ENCODE results near the gene FAM174B. TPM values are rescaled to one million over a fixed set of nuclear protein-coding genes. Genes with fewer than 3 reads are reported as not detected.

FAM174B gene
- polyA plus RNA-seq (2014; cell fraction: cytosol; rRNA removed): 10.8 and 17.9 TPM in 2 replicates
- 3.7 and 5.4 TPM in 2 replicates for polyA plus RNA-seq (2014; cell fraction: nucleus; rRNA removed)

DNA sequence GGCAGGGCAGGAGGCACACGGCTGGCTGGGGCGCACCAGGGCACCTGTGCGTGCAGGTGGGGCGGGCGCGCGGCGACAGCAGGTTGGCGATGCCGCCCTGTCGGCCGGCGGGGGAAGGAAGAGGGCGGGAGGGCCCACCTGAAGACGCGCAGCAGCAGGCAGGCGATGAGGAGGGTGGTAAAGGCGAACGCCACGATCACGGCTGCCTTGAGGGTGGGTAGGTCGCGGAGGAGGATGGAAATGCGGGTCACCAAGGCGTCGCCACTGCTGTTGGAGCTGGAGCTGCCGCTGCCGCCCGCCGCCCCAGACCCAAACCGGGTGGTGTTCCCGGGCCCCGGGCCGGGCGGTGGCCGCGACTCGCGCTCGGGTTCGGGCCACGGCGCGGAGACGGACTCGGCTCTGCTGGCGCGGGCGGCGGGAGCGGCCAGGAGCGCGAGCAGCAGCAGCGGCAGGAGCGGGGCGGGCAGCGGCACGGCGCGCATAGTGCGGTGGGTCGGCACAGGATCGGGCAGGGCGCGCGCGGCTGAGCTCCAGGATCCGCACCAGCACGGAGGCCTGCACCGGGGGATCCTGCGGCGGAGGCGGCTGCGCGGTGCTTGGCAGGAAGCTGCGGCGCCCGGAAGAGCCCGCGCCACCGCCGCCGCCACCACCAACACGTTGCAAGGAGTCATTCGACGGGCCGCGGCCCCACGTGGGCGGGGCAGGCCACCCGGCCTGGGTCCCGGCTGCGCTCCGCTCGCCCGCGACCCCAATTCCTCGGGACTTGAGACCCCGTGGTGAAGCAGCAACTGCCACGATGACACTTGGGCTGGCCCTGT, at the start of gene FAM174B:
FAM174B (minus strand) TSS at position 598 of the 818 bp plus-strand sequence.
- DNase-seq (ENCODE audit: low spot score): peak; percentile 61

DNA sequence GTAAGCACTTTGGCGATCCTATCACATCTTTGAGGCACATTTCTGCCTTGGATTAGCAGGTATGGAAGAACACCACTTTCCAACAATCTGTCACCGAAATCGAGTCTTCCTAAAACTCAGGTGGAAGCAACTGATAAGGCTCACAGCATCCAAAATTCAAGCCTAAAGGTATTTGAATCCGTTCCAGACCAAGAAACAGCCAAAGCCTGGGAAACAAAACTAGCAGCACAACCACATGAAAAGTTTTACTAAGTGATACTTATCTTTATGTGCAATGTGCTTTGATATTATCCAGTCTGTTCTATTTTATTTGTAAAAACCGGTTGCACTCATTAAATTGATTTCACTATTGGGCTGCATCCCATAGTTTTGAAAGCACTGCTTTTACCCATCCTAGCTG, 40.5 kb upstream of the FAM174B start:
- no peak for DNase-seq (ENCODE audit: low spot score)

DNA sequence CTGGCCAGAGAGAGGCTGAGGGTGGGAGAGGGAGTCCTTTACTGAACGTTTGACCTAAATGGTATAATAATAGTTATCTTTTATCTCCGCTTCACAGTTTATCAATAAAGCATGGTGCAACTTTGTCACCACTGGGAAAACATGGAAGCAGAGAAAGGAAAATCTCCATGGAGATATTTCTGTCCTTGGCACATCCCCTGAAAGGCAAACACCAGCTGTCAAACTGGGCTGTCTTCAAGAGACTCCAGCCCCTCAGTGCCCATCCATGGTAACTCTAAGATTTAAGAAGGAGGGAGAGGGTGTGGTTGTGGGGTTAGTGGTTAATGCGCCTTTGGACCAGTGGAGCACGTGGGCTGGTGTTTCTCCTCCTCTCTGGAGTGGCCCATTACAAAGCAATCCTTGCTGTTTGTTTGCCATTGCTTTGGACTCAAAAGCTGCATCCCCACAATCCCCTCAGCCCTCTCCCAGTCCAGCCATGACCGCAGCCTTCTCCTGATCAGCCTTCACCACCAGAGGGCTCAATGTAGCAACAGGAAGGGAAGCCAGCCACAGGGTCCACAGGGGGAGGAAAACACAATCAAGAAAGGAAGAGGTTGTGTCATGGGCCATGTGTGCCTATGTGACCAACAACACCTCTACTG, 38.2 kb upstream of the FAM174B start:
- peak; percentile 75 for DNase-seq (ENCODE audit: low spot score)

GRCh38 chr15:92690395-92690794, 34.8 kb upstream of the FAM174B start:
- peak; percentile 33 for DNase-seq (ENCODE audit: low spot score)

- DNase-seq (ENCODE audit: low spot score): no peak
Measured at GRCh38 chr15:92687746-92688145, 32.2 kb upstream of the FAM174B start.

GRCh38 chr15:92687195-92687602, 31.6 kb upstream of the FAM174B start:
- DNase-seq (ENCODE audit: low spot score): no peak

- peak; percentile 37 for DNase-seq (ENCODE audit: low spot score)
Measured at GRCh38 chr15:92683511-92683834, 27.9 kb upstream of the FAM174B start.

DNA sequence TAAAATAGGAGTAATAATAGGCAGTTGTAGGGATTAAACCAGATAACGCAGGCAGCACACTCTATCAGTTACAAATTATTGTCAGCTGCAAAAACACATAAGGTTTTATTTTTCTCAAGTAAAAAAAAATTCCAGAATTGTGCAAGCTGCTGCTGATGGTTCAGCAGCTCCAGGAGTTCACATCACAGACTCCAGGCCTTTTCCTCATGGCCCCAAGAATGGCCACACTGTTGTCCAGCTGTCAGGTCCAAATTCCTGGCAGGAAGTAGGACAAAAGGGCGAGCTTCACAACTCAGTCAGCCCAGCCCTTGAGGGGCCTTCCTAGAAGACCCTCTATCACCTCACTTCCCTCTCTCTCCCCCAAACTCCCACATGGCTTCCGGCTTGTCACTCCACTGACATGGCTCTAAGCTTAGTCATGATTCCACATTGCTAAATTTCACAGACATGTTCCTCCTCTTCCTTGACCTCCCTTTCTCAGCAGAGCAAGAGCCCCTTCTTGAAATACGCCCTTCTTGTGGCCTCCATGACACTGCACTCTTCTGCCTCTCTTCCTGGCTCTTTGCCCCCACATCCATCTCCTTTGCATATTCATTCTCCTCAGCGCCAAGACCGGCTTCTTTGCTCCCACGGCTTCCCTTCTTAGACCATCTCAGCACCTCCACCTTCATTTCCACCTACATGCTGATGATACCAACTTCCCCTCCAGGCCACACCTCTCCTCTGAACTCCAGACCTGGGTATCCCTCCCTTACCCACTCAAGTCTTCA, 27.4 kb upstream of the FAM174B start:
- DNase-seq (ENCODE audit: low spot score): no peak

DNA sequence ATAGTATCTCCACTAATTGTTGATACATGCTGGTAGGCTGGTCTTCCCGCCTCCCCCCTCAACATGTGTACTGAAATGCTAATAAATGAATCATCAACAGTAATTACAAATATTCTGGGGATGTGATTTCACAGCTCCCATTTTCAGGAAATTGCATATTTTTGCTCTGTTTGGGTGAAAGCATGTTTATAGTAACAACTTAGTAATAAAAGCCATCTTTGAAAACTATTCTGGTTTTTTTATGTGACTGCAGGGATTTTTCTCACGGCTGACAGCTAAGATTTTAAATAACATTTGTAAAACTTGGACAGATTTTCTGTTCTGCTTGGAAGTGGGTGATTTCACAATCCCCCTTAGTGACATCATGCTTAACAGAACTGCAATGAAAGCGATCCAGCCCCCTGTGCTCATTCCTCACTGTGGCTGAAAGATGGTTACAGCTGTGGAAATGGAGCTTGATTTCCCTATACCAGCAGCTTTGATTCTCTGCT, 25.6 kb upstream of the FAM174B start:
- no peak for DNase-seq (ENCODE audit: low spot score)

DNA sequence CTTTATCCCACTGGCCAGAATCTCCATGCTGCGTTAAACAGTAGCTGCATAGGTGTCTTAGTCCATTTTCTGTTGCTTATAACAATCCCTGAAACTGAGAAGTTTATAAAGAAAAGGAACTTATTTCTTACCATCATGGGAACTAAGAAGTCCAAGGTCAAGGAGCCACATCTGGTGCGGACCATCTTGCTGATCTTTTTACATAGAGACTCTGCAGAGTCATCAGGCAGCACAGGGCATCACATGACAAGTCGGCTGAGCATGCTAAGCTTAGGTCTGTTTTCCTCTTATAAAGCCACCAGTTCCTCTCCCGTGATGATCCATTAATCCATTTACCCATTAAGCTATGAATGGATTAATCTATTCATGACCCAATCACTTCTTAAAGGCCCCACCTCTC, 22.4 kb upstream of the FAM174B start:
- DNase-seq (ENCODE audit: low spot score): no peak

- DNase-seq (ENCODE audit: low spot score): no peak
Measured at GRCh38 chr15:92676561-92676960, 21.0 kb upstream of the FAM174B start.

DNA sequence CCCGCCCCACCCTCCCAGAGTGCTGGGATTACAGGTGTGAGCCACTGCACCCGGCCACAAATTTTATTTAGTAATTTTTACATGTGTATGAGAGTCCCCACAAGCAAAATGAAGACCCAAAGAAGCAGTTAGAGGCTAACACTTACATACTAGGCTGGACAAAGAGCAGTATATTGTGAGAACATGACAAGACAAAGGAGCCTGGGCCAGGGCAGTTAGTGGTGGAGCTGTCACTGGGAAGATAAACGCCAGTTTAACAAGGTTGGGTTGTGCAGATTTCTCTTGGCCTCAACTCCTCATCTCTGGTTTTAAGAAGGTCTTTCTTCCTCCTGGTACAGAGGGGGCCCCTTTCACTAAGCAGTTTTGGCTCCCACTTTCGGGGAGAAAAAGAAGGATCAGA, 19.9 kb upstream of the FAM174B start:
- no peak for DNase-seq (ENCODE audit: low spot score)

DNA sequence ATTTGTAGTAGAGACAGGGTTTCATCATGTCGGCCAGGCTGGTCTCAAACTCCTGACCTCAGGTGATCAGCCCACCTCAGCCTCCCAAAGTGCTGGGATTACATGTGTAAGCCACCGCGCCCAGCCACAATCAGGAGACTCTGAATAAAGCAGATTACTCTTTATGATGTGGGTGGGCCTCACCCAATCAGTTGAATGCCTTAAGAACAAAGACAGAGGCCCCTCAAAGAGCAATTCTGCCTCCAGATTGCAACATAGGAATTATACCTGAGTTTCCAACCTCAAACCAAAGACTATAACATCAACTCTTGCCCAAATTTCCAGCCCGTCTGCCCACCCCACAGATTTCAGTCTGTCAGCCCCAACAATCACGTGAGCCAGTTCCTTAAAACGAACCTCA, 18.8 kb upstream of the FAM174B start:
- no peak for DNase-seq (ENCODE audit: low spot score)

DNA sequence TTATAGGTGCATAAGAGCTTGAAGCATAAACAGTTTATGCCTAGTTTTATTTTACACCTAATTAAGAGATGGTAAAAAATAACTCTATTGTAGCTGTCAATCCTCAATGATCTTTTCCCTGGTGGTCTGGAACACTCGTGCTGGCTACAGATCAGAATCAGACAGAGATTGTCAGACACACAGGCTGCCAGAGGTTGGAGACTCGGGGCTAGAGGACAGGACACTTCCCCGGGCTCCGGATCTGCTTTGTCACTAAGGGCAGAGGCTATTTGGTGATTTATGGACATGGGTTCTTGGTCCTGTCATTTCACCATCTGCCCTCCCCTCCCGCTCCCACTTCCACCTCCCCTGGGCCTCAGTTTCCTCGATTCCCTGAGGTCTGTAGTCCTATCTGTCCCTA, 16.5 kb upstream of the FAM174B start:
- DNase-seq (ENCODE audit: low spot score): peak; percentile 51

- no peak for DNase-seq (ENCODE audit: low spot score)
Measured at GRCh38 chr15:92671406-92671805, 15.8 kb upstream of the FAM174B start.

GRCh38 chr15:92670621-92671020, 15.0 kb upstream of the FAM174B start:
- DNase-seq (ENCODE audit: low spot score): no peak

DNA sequence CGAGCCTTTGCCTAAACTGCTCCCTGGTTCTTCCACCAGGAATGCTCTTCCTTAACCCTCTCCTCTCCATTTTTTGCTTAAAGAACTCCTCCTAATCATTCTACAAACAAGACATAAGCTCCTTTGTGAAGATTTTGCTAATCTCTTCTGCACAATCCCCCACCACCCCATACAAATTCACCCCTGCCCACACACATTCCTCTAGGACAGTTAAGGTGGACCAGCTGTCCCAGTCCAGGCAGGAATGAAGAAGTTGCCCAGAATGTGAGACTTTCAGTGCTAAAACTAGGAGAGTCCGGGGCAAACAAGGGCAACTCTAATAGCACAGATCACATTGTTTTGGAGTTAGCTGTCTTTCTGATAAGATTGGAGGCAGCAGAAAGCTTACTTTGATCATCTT, 13.9 kb upstream of the FAM174B start:
- no peak for DNase-seq (ENCODE audit: low spot score)

DNA sequence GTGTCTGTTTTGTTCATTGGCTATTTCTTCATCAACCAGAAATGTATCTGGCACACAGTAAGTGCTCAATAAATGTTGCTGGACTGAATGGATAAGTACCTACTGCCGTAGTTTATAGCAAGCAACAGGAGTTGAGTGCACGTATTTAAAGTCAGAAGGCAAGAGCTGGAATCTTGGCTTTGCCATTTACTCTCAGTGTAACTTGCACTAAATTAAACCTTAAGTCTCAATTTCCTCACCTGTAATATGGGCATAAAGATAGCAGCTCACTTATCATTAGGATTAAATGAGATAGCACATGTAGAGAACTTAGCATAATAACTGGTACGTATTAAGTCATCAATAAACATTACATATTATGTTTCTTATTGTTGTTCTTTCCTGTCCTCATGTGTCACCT, 13.0 kb upstream of the FAM174B start:
- DNase-seq (ENCODE audit: low spot score): no peak

DNA sequence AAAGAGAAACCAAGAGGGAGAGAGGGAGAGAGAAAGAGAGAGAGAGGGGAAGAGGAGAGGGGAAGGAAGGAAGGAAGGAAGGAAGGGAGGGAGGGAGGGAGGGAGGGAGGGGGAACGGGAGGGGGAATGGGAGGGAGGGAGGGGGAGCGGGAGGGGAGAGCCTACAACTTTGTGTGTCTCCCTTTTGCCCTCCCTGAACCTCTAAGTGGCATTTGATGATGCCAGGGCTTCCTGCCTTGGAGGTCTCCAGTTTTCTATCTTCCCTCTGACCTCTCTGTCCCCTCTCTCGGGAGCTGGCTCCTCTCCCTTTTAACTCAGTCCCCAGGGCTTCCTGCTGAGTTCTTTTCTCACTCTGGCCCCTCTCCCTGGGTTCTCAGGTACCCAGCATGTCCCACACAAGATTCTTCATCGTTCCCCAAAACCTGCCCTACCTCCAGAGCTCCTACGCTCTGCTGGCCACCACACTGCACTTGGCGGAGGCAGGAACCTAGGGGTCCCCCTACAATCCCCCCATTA, 12.5 kb upstream of the FAM174B start:
- no peak for DNase-seq (ENCODE audit: low spot score)

DNA sequence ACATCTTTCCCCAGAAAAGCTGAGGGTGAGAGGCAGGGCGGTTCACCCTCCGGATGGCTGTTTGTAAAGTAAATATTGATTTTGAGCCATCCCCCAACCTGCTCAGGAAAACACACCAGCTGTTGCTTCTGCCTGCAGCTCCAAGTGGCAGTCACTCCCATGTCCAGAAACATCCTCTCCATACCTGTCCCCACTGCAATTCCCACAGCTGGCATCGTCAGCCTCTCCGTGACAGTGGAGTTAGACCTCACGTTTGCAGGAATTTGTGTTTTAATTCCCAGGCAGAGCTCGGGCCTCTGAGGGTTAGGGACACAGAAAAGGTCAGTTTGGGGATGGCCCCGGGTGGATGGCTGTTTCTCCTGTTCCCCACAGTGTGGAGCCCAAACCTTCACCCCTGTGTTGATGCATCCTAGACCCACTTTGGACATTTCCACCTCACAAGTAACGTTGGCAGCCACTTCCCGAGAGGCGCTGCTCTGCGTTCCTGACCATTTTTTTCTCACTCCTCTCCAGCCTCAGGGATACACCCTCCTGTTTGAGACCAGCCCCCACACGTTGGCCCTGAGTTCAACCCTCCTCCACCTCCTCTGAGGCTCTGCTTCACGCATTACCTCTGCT, 11.8 kb upstream of the FAM174B start:
- no peak for DNase-seq (ENCODE audit: low spot score)

GRCh38 chr15:92666780-92667179, 11.2 kb upstream of the FAM174B start:
- no peak for DNase-seq (ENCODE audit: low spot score)

All from SK-N-DZ (cell line).